Measurements from ENCODE around the gene EXOC4. TPM values are rescaled to one million over a fixed set of nuclear protein-coding genes. Genes with fewer than 3 reads are reported as not detected.

The EXOC4 gene
- total RNA-seq, 2 experiments from 2014 or later, result 51.9 to 90.1 TPM

DNA sequence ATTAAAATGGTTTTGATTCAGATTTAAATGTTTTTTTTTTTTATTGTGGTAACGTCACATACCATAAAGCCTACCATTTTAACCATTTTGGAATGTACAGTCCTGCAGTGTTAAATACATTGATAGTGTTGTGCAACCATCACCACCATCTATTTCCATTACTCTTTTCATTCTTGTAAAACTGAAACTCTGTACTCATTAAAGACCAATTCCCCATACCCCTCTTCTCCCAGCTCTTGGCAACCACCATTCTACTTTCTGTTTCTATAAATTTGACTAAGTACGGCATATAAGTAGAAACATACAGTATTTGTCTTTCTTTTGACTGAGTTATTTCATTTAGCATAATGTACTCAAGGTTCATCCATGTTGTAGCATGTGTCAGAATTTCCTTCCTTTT lies 96.2 kb downstream of the EXOC4 start:
- peaks cover 43% of the 10 kb centered on the region for H3K36me3 Mint-ChIP-seq (ENCODE audit: low read depth)
- peaks cover 20% of the 10 kb centered on the region for H3K9me3 Mint-ChIP-seq (ENCODE audit: low read depth)
- peak; percentile 44 for ATAC-seq
- H3K4me3 Mint-ChIP-seq, result no peak overlapping the region
- H3K4me1 Mint-ChIP-seq, result peaks cover 10% of the 10 kb centered on the region
- no peak overlapping the region for H3K27ac Mint-ChIP-seq
- POLR2A ChIA-PET, result no interaction called here
- CTCF ChIA-PET, result no interaction called here
- intact Hi-C loops (cut with DNase I, micrococcal nuclease), result loop anchor here in 1 of 2 experiments (10.0 kb wide), 1 partner anchor 1344 kb away; no protein-coding TSS in a partner anchor
- DNase-seq, result no peak
- H3K27me3 Mint-ChIP-seq, result no peaks in the 10 kb centered on the region

DNA sequence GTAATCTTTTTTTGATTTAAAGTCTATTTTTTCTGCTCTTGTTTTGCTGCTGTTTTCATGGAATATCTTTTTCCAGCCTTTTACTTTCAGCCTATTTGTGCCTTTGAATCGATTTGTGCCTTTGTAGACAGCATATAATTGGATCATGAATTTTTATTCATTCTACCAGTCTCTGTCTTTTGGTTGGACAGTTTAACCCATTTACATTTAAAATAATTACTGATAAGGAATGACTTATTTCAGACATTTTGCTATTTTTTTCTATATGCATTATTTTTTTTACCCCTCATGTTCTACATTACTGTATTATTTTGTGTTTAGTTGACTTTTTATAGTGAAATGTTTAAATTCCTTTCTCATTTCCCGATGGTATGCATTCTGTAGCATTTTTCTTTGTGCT lies 99.6 kb downstream of the EXOC4 start:
- intact Hi-C loops (cut with DNase I, micrococcal nuclease), result no loop called here
- no peak for ATAC-seq
- peaks cover 38% of the 10 kb centered on the region for H3K36me3 Mint-ChIP-seq (ENCODE audit: low read depth)
- ChIA-PET CTCF (no interaction called here), POLR2A (no interaction called here)
- no peak for DNase-seq
- H3K27ac Mint-ChIP-seq, result no peak overlapping the region
- H3K4me1 Mint-ChIP-seq, result peaks cover 15% of the 10 kb centered on the region
- H3K4me3 Mint-ChIP-seq, result no peak overlapping the region
- peaks cover 20% of the 10 kb centered on the region for H3K9me3 Mint-ChIP-seq (ENCODE audit: low read depth)
- H3K27me3 Mint-ChIP-seq, result no peaks in the 10 kb centered on the region

DNA sequence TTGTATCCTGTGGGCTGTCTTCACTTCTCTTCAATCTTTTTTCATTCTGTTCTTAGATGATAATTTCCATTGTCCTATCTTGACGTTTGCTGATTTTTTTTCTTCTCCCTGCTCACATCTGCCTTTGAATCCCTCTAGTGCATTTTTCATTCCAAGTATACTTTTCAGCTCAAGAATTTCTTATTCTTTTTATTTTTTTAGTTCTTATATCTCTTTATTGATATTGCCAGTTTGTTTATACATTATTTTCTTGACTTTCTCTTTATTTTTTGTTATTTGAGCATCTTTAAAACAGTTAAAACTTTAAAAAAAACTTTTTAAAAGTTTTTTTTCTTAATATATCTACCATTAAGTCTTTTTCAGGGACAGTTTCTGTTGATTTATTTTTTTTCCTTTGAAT lies 100.9 kb downstream of the EXOC4 start:
- intact Hi-C loops (cut with DNase I, micrococcal nuclease), result no loop called here
- POLR2A ChIA-PET, result no interaction called here
- H3K27ac Mint-ChIP-seq, result no peak overlapping the region
- peaks cover 13% of the 10 kb centered on the region for H3K4me1 Mint-ChIP-seq
- CTCF ChIA-PET, result interaction anchor here (0.6 to 0.7 kb wide), 2 partner anchors 115 to 1270 kb away, joined by 3 read pairs; no protein-coding TSS in a partner anchor
- peaks cover 39% of the 10 kb centered on the region for H3K36me3 Mint-ChIP-seq (ENCODE audit: low read depth)
- H3K27me3 Mint-ChIP-seq, result no peaks in the 10 kb centered on the region
- DNase-seq, result no peak
- no peak overlapping the region for H3K4me3 Mint-ChIP-seq
- no peak for ATAC-seq
- H3K9me3 Mint-ChIP-seq (ENCODE audit: low read depth), result peaks cover 20% of the 10 kb centered on the region

DNA sequence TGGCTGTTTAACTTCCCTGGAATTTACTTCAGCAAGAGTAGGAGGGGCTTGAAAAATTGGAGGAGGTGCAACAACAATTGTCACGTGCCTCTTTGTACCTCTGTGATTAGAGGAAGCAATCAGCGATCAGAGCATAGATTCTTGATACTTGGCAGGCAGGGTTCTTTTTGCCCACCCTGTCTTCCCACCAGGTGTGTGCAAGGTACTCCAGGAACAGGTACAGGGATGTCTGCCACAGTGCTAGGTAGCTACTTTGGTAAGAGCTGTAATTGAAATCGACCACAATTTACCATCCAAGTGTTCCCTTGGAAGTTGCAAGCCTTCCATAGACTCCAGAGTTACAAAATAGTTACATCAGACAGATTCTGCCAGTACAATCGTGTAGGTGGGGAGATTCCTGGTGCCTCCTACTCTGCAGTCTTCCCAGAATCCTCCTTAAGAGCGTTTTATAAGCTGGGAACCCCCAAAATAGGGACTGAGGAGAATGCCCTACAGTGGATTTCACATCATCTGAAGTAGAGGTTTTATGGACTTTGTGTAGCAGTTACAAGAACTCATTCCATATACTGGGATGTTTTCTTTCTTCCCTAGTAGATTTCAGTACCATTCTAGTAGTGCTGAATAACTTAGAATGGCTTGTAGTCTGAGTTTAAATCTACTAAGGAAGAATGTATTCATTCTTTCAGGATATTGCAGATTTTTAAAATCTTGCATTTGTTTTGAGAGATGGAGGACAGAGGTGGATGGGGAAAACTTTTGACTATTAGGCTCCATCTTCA lies 101.9 kb downstream of the EXOC4 start:
- Mint-ChIP-seq H3K4me3 (no peak overlapping the region), H3K27ac (no peak overlapping the region), H3K27me3 (no peaks in the 10 kb centered on the region), H3K4me1 (peaks cover 6% of the 10 kb centered on the region), H3K36me3 (ENCODE audit: low read depth) (peaks cover 37% of the 10 kb centered on the region), H3K9me3 (ENCODE audit: low read depth) (peaks cover 14% of the 10 kb centered on the region)
- ChIA-PET POLR2A (no interaction called here), CTCF (no interaction called here)
- DNase-seq (no peak), ATAC-seq (no peak)
- intact Hi-C loops (cut with DNase I, micrococcal nuclease), result no loop called here

DNA sequence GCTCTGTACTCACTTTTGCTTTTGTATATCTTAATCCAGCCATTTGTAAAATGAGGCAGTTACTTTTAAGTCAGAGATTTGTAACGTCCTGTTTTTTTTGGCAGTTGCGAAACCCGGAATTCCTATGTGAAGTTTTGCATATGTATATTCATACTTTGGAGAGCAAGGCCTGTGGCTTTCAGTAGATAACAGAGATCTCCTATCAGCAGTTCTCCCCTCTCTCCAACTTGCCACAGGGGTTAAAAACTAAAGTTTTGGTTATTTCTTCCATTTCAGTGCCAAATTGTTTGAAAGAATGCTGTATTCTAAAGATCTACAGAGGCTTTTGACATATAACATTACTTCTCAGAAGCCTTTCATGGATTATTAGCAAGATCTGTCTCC lies 102.4 kb downstream of the EXOC4 start:
- Mint-ChIP-seq H3K4me3 (no peak overlapping the region), H3K9me3 (ENCODE audit: low read depth) (peaks cover 13% of the 10 kb centered on the region), H3K36me3 (ENCODE audit: low read depth) (peaks cover 34% of the 10 kb centered on the region), H3K27ac (no peak overlapping the region), H3K4me1 (peaks cover 6% of the 10 kb centered on the region), H3K27me3 (no peaks in the 10 kb centered on the region)
- no peak for ATAC-seq
- no peak for DNase-seq
- CTCF ChIA-PET, result no interaction called here
- POLR2A ChIA-PET, result no interaction called here
- intact Hi-C loops (cut with DNase I, micrococcal nuclease), result no loop called here

DNA sequence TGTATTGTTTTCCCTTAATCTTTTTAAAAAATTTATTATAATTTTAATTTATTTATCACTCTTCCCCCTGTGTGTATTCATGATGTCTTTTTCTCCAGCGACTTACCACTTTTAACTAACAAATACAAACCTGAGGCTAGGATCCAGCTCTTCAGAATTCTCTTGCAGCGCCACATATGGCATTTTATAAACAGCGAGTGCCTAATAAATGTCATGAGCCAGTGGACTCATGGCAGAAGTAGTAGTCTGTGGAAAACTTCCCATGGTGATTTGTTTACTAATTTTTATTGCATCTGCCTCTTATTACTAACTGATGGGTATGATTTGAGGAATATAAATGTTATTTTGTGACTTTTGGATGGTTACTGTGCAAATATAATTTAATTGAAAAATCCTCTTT lies 102.9 kb downstream of the EXOC4 start:
- H3K4me1 Mint-ChIP-seq, result peaks cover 6% of the 10 kb centered on the region
- no peaks in the 10 kb centered on the region for H3K27me3 Mint-ChIP-seq
- peaks cover 13% of the 10 kb centered on the region for H3K9me3 Mint-ChIP-seq (ENCODE audit: low read depth)
- H3K4me3 Mint-ChIP-seq, result no peak overlapping the region
- POLR2A ChIA-PET, result no interaction called here
- DNase-seq, result no peak
- H3K36me3 Mint-ChIP-seq (ENCODE audit: low read depth), result peaks cover 35% of the 10 kb centered on the region
- intact Hi-C loops (cut with DNase I, micrococcal nuclease), result no loop called here
- CTCF ChIA-PET, result no interaction called here
- no peak for ATAC-seq
- H3K27ac Mint-ChIP-seq, result no peak overlapping the region

DNA sequence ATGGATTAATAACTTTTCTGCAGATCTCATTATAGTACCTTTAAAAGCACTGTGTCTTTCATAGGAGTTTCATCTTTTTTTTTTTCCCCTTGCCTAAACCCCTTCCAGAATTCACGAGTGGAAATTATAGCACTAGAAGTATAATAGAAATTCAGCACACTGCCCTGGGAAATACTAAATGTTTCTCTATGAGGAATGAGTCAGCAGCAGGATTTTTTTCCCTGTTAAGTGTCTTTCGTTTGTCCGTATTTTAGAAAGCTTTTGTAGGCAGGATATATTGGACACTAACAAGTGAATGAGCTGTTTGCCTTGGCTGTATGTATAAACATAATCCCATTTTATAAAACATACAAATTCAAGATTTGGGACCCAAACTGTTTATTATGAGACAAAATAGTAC lies 105.8 kb downstream of the EXOC4 start:
- Mint-ChIP-seq H3K36me3 (ENCODE audit: low read depth) (peaks cover 25% of the 10 kb centered on the region), H3K27ac (no peak overlapping the region), H3K27me3 (no peaks in the 10 kb centered on the region), H3K9me3 (ENCODE audit: low read depth) (peaks cover 4% of the 10 kb centered on the region), H3K4me1 (peaks cover 6% of the 10 kb centered on the region), H3K4me3 (no peak overlapping the region)
- DNase-seq (no peak), ATAC-seq (no peak)
- CTCF ChIA-PET, result interaction anchor here (0.6 to 1.0 kb wide), 2 partner anchors 9 to 265 kb away, joined by 3 to 6 read pairs; no protein-coding TSS in a partner anchor
- intact Hi-C loops (cut with DNase I, micrococcal nuclease), result no loop called here
- POLR2A ChIA-PET, result no interaction called here

DNA sequence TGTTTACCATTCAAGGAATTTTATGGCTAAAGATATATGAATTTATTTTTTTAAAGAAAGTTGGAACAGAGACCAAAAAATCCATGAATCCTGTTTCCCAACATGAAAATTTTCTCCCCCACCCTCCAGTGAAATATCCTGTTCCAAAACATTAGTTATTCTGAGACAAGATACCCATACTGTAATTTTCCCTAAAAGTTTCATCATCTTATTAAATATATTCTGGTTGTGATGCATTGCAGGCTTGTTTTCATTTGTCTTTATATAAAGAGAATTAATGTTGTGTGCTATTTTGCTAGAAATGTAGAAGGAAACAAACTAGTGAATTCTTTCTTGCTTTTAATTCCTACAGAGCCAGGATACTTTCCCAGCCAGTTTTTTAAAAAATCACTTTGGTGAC lies 106.6 kb downstream of the EXOC4 start:
- Mint-ChIP-seq H3K27ac (no peak overlapping the region), H3K4me3 (no peak overlapping the region), H3K4me1 (peaks cover 3% of the 10 kb centered on the region), H3K36me3 (ENCODE audit: low read depth) (peaks cover 24% of the 10 kb centered on the region), H3K27me3 (no peaks in the 10 kb centered on the region), H3K9me3 (ENCODE audit: low read depth) (peaks cover 4% of the 10 kb centered on the region)
- ChIA-PET CTCF (interaction anchor here (1.0 kb wide), 1 partner anchor 9 kb away, joined by 6 read pairs; no protein-coding TSS in a partner anchor), POLR2A (no interaction called here)
- DNase-seq (no peak), ATAC-seq (no peak)
- intact Hi-C loops (cut with DNase I, micrococcal nuclease), result no loop called here

DNA sequence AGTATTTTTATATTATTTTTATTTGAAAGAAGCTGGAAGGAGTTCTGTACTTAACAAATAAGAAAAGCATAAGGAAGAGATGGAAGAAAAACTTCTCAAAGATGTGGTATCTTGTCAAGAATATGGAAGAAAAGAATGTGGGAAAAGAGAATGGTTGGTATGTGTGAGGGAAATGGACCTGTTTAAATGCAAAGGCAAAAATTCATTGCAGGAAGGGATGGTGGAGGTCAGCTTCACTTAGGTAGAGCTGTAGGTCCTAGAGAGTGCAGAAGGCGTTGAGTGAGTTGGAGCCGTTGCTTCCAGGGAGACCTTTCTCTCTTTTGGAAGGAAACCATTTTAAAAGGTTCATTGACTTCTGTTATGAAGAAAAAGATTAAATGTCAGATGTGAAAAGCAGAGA lies 107.3 kb downstream of the EXOC4 start:
- POLR2A ChIA-PET, result no interaction called here
- peaks cover 5% of the 10 kb centered on the region for H3K4me1 Mint-ChIP-seq
- intact Hi-C loops (cut with DNase I, micrococcal nuclease), result no loop called here
- H3K27ac Mint-ChIP-seq, result no peak overlapping the region
- peaks cover 4% of the 10 kb centered on the region for H3K9me3 Mint-ChIP-seq (ENCODE audit: low read depth)
- peaks cover 24% of the 10 kb centered on the region for H3K36me3 Mint-ChIP-seq (ENCODE audit: low read depth)
- ATAC-seq (no peak), DNase-seq (no peak)
- no peaks in the 10 kb centered on the region for H3K27me3 Mint-ChIP-seq
- CTCF ChIA-PET, result no interaction called here
- H3K4me3 Mint-ChIP-seq, result no peak overlapping the region

DNA sequence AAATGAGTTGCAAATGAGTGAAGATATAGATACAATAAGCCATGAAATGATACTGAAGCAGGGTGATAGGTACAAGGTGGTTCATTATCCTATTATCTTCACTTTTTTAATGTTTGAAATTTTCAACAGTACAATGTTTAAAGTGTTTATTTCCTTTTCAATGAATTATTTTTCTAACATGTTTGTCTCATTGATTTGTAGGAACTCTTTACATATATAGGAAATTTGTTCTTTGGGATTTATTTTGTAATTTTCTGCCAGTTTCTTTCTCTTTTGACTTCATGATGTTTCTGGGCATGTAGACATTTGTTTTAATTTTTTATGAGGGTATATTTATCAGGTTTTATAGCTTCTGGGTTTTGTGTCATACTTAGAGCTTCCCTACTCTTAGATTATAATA lies 108.9 kb downstream of the EXOC4 start:
- no peak for ATAC-seq
- ChIA-PET CTCF (no interaction called here), POLR2A (no interaction called here)
- H3K4me3 Mint-ChIP-seq, result no peak overlapping the region
- intact Hi-C loops (cut with DNase I, micrococcal nuclease), result no loop called here
- no peaks in the 10 kb centered on the region for H3K27me3 Mint-ChIP-seq
- H3K4me1 Mint-ChIP-seq, result peaks cover 6% of the 10 kb centered on the region
- DNase-seq, result no peak
- peaks cover 21% of the 10 kb centered on the region for H3K36me3 Mint-ChIP-seq (ENCODE audit: low read depth)
- peaks cover 4% of the 10 kb centered on the region for H3K9me3 Mint-ChIP-seq (ENCODE audit: low read depth)
- H3K27ac Mint-ChIP-seq, result no peak overlapping the region

DNA sequence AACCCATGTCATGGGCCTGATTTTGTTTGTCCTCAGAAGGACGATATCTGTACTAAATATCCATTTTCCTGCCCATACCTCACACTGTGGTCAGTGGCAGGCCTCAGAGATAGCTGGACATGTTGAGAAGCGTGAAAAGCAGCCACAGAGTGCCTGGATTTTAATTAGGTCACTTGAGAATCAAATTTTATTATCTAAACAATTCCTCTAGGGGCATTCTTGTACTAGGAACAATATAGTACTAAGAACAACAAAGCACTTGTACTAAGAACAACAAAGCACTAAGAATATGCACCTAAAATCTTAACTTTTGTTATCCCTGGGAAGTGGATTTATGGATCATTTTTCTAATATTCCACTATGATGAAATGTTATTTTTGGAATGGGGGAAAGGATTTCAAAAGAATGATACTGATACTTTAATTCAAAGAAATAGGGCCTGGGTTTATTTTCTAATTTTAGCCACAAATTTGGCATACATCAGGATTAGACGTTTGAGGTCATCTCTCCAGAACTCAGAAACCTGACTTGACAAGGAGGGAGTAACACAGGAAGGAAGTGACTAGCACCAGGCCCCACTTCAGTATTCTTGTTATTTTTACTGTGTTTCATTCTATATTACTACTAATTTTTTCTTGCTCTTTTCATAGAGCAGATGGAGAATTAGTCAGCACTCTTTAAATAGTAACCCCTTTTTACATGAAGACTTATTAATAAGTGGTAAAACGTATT lies 112.2 kb downstream of the EXOC4 start:
- Mint-ChIP-seq H3K27me3 (no peaks in the 10 kb centered on the region), H3K4me1 (peaks cover 9% of the 10 kb centered on the region), H3K4me3 (no peak overlapping the region), H3K27ac (no peak overlapping the region), H3K9me3 (ENCODE audit: low read depth) (peaks cover 3% of the 10 kb centered on the region), H3K36me3 (ENCODE audit: low read depth) (peaks cover 14% of the 10 kb centered on the region)
- DNase-seq, result no peak
- CTCF ChIA-PET, result no interaction called here
- intact Hi-C loops (cut with DNase I, micrococcal nuclease), result no loop called here
- ATAC-seq, result no peak
- POLR2A ChIA-PET, result no interaction called here

DNA sequence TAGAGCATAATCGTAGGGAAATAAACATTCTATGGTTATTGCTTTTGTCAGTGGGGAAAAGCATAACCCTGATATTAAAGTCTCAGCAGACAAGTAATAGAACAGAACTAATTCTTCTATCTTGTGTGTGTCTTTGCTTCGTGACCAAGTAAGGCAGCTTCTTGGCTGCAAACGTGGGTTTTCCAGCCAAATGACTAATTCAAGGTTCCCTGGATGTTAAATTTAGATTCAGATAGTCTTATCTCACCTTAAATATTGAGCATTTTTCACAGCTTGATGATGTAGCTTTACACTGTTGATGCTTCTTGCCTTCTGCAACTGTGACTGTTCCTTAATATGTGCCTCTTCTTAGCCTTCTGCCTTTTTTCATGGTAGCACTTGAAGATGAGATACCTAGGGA lies 113.0 kb downstream of the EXOC4 start:
- no peak overlapping the region for H3K4me3 Mint-ChIP-seq
- H3K36me3 Mint-ChIP-seq (ENCODE audit: low read depth), result peaks cover 8% of the 10 kb centered on the region
- H3K9me3 Mint-ChIP-seq (ENCODE audit: low read depth), result peaks cover 2% of the 10 kb centered on the region
- CTCF ChIA-PET, result no interaction called here
- intact Hi-C loops (cut with DNase I, micrococcal nuclease), result no loop called here
- DNase-seq (no peak), ATAC-seq (no peak)
- POLR2A ChIA-PET, result no interaction called here
- H3K27me3 Mint-ChIP-seq, result no peaks in the 10 kb centered on the region
- no peak overlapping the region for H3K27ac Mint-ChIP-seq
- H3K4me1 Mint-ChIP-seq, result peaks cover 9% of the 10 kb centered on the region

All from activated CD4-positive, alpha-beta T cell treated with anti-CD3 and anti-CD28 coated beads for 36 hours (primary cell).